ENCODE measurements around the gene IFI44.

- TF ChIP-seq CTCF (IDR thresholded peaks at IDR 0.05; ENCODE audit: low read depth, low read length): no peak
- no peak for TF ChIP-seq POLR2A (IDR thresholded peaks at IDR 0.05; ENCODE audit: extremely low read depth, insufficient read length)
- no peak for TF ChIP-seq MAX (IDR thresholded peaks at IDR 0.05; ENCODE audit: low read depth, low read length)
- no peak for TF ChIP-seq MYC (IDR thresholded peaks at IDR 0.05; ENCODE audit: low read depth, low read length)
Observed at GRCh38 chr1:78601068-78601467, 48.6 kb upstream of the IFI44 start.

All from NB4 (cell line).